Progenitor cell of endocrine pancreas (in vitro differentiated cells): ENCODE results near the gene SERPINA1. TPM values are rescaled to one million over a fixed set of nuclear protein-coding genes. Genes with fewer than 3 reads are reported as not detected.

ENCODE experiments used
- DNase-seq: peaks from one replicate; pipeline ENCODE4 v3.0.0; 2021; ENCODE audit warnings: low spot score; ENCODE audit not compliant: unreplicated experiment
- H3K27ac Mint-ChIP-seq: 2 replicates; pipeline ENCODE4 v1.8.0; 2021; ENCODE audit warnings: mild to moderate bottlenecking, moderate library complexity, mixed read lengths
- H3K27me3 Mint-ChIP-seq: 2 replicates; pipeline ENCODE4 v1.8.0; 2021; ENCODE audit warnings: mixed read lengths
- H3K36me3 Mint-ChIP-seq: 2 replicates; pipeline ENCODE4 v1.8.0; 2022; ENCODE audit warnings: mixed read lengths; ENCODE audit not compliant: insufficient read depth
- H3K4me1 Mint-ChIP-seq: 2 replicates; pipeline ENCODE4 v1.8.0; 2021; ENCODE audit warnings: low read depth, mixed read lengths
- H3K4me3 Mint-ChIP-seq: 2 replicates; pipeline ENCODE4 v1.8.0; 2021; ENCODE audit warnings: low read depth, mild to moderate bottlenecking, moderate library complexity, mixed read lengths
- H3K9me3 Mint-ChIP-seq: 2 replicates; pipeline ENCODE4 v1.8.0; 2021; ENCODE audit warnings: low read depth, mixed read lengths
- CTCF ChIP-seq: fragments of 200-600 bp; sonication (generic); IDR thresholded peaks from one replicate; pipeline ENCODE4 v1.5.0; 2021; ENCODE audit warnings: antibody characterized with exemption, mild to moderate bottlenecking; ENCODE audit not compliant: unreplicated experiment
- total RNA-seq: library from RNA; stranded (reverse); gene quantifications from 2 replicates; pipeline ENCODE4 v1.2.1, GENCODE V29; 2021

Gene SERPINA1
- total RNA-seq, 1 donor from 2014 or later = 411 TPM

- TF ChIP-seq CTCF = no peak
- Mint-ChIP-seq H3K9me3 (peaks cover 4% of the 10 kb centered on the region), H3K4me1 (no peaks in the 10 kb centered on the region), H3K36me3 (no peaks in the 10 kb centered on the region), H3K27me3 (no peaks in the 10 kb centered on the region), H3K27ac (no peak overlapping the region), H3K4me3 (no peak overlapping the region)
- DNase-seq = no peak
These were observed 56.3 kb downstream of the SERPINA1 start for GRCh38 chr14:94332063-94332583.

GRCh38 chr14:94331462-94331861 lies 56.9 kb downstream of the SERPINA1 start:
- Mint-ChIP-seq H3K27ac (no peak overlapping the region), H3K4me1 (no peaks in the 10 kb centered on the region), H3K9me3 (peaks cover 6% of the 10 kb centered on the region), H3K4me3 (no peak overlapping the region), H3K36me3 (no peaks in the 10 kb centered on the region), H3K27me3 (no peaks in the 10 kb centered on the region)
- no peak for DNase-seq
- no peak for TF ChIP-seq CTCF

GRCh38 chr14:94330857-94331256 lies 57.5 kb downstream of the SERPINA1 start:
- no peak for TF ChIP-seq CTCF
- Mint-ChIP-seq H3K4me3 (no peak overlapping the region), H3K4me1 (no peaks in the 10 kb centered on the region), H3K27ac (no peak overlapping the region), H3K27me3 (no peaks in the 10 kb centered on the region), H3K9me3 (peaks cover 3% of the 10 kb centered on the region), H3K36me3 (no peaks in the 10 kb centered on the region)
- DNase-seq = no peak

GRCh38 chr14:94330432-94330831 lies 58.0 kb downstream of the SERPINA1 start:
- Mint-ChIP-seq H3K36me3 (no peaks in the 10 kb centered on the region), H3K4me1 (no peaks in the 10 kb centered on the region), H3K4me3 (no peak overlapping the region), H3K27me3 (no peaks in the 10 kb centered on the region), H3K9me3 (peaks cover 3% of the 10 kb centered on the region), H3K27ac (no peak overlapping the region)
- TF ChIP-seq CTCF = no peak
- DNase-seq = no peak

GRCh38 chr14:94329857-94330256 lies 58.5 kb downstream of the SERPINA1 start:
- Mint-ChIP-seq H3K4me1 (no peaks in the 10 kb centered on the region), H3K27me3 (no peaks in the 10 kb centered on the region), H3K9me3 (peaks cover 3% of the 10 kb centered on the region), H3K4me3 (no peak overlapping the region), H3K36me3 (no peaks in the 10 kb centered on the region), H3K27ac (no peak overlapping the region)
- no peak for TF ChIP-seq CTCF
- DNase-seq = no peak
